GM08714 (cell line): ENCODE results near the gene SNAP47.

Experiments used
- H3K4me3 ChIP-seq: fragments of 200-500 bp; sonication (Bioruptor generic); 2 replicates; pipeline ENCODE4 v1.5.1; 2014; ENCODE audit warnings: mild to moderate bottlenecking, low read length, inconsistent platforms
- ZNF274 ChIP-seq: IDR thresholded peaks from 2 replicates; pipeline ENCODE4 v1.6.1; 2012; ENCODE audit warnings: mild to moderate bottlenecking, low read depth, low read length

SNAP47 gene

DNA sequence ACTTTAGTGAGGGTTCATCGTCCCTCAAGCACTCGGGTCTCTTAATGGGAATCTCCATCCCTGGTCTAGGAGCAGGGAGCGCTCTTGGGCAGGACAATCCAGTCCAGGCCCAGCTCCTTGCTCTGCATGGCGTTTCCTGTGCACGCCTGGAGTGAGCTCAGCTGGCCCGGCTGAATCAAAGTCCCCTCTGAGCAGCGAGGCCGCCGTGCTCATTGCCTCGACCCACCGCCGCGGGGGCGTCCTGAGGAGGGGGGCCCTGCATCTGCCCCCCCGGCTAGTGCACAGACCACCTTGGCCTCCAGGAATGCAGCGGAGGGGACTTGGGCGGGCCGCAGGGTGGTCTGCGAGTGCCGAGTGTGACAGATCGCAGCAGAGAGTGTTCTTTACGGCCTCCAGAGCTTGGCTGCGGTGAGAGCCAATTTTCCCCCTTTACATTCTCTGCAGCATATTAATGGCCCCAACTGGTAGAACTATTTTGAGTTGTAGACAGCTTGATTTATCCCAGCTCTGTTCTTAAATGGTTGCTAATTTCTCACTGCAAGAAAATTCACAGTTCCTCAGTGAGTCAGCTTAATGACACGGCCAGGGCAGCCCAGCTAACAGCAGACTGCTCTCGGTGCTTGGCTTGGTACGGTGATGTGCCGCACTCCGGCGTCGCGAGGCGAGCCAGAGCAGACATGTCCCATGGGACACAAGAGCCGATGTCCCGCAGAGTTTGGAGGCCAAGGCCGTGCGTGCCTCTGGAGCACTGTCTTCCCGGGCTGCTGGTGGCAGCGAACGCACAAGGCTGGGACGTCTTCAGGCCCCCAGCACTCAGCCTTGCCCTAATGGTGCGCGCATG is 39.8 kb downstream of the SNAP47 start:
- no peak for TF ChIP-seq ZNF274
- no peak overlapping the region for H3K4me3 ChIP-seq

GRCh38 chr1:227775841-227776240 is 40.6 kb downstream of the SNAP47 start:
- H3K4me3 ChIP-seq: no peak overlapping the region
- no peak for TF ChIP-seq ZNF274

- no peak overlapping the region for H3K4me3 ChIP-seq
- no peak for TF ChIP-seq ZNF274
Observed at GRCh38 chr1:227776331-227776771, 41.1 kb downstream of the SNAP47 start.

- H3K4me3 ChIP-seq: no peak overlapping the region
- no peak for TF ChIP-seq ZNF274
Observed at GRCh38 chr1:227777156-227777555, 41.9 kb downstream of the SNAP47 start.

GRCh38 chr1:227777646-227778045 is 42.4 kb downstream of the SNAP47 start:
- no peak for TF ChIP-seq ZNF274
- H3K4me3 ChIP-seq: no peak overlapping the region

DNA sequence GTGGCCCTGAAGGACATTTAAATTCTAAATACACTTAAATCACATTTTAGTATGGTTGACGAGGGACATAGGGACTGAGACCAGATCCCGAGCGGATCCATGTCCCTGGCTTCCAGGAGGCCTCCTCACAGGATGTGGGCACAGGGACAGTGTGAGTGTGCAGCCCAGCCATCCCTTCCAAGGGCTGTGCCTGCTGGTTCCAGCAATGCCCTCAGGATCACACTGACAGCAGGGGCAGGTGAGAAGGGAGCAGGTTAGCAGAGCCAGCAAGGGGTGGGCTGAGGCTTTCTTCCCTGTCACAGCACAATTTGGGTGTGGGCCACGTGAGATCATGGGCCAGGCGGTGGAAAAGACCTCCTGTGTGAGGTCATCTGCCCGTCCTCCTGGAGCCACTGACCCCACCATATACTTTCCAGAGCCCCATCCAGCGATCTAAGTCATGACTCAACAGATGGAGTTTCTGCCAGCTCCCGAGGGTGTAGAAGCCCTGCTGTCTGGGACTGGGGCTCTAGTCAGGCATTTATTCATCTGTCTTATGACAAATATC is 43.2 kb downstream of the SNAP47 start:
- no peak for TF ChIP-seq ZNF274
- no peak overlapping the region for H3K4me3 ChIP-seq

DNA sequence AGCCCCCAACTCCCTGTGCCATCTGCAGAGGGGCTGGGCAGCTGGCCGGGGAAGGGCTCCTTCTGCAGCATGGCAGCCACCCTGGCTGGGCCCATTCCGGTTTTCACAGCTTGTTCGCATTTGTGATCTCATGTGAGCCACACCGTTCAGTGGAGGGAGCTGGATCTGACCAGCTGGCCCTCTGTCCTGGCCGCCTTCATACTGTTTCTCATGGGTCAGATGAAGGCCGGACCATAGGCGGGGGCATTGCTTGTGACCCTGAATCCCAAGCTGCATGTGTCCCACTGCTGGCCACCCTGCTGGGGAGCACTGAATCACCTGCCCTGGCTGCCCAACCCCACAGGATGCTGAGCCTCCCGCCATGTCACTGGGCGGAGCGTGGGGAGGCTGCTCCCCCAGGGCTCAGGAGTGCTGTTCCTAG is 43.8 kb downstream of the SNAP47 start:
- no peak for TF ChIP-seq ZNF274

GRCh38 chr1:227779685-227780084 is 44.5 kb downstream of the SNAP47 start:
- no peak for TF ChIP-seq ZNF274
- H3K4me3 ChIP-seq: no peak overlapping the region

More for the DNA sequence above, 43.8 kb downstream of the SNAP47 start:
- H3K4me3 ChIP-seq: no peak overlapping the region

DNA sequence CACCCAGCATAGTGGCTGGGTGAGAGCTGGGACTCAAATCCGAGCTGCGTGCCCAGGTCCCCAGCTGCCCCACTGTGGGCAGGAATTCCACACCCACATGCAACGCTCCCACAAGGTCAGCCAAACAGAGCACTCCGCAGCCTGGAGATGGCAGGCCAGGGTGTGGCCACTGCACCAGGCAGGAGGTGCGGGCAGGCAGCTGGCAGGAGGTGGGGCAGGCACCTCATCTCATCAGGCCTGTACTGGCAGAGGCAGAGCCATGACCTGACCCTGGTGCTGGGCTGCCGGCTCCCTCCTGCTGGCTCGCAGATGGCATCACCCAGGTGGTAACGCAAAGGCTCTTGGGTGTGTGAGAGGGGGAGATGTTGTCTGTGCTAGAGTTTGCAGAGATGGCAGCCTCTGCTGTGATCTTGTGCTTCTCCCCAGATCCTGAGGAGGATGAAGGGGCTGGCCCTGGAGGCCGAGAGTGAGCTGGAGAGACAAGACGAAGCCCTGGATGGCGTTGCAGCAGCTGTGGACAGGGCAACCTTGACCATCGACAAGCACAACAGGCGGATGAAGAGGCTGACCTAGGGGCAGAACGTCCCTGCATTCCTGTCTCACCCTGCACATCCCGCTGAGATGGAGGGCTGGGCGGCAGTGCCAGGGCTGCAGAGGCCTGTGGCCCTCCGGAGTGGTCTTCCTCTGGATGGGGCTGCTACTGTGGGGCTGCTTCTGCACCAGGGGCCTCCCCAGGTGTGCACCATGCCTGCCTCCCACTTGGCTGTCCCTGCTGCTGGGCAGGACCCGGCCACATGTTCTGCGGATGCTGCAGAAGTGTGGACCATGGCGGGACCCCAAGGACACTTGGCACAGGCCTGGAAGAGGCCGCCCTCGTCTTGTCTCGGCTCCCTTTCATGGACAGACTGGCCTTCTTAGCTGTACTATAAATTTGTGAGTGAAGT is 45.1 kb downstream of the SNAP47 start:
- H3K4me3 ChIP-seq: no peak overlapping the region
- TF ChIP-seq ZNF274: no peak

DNA sequence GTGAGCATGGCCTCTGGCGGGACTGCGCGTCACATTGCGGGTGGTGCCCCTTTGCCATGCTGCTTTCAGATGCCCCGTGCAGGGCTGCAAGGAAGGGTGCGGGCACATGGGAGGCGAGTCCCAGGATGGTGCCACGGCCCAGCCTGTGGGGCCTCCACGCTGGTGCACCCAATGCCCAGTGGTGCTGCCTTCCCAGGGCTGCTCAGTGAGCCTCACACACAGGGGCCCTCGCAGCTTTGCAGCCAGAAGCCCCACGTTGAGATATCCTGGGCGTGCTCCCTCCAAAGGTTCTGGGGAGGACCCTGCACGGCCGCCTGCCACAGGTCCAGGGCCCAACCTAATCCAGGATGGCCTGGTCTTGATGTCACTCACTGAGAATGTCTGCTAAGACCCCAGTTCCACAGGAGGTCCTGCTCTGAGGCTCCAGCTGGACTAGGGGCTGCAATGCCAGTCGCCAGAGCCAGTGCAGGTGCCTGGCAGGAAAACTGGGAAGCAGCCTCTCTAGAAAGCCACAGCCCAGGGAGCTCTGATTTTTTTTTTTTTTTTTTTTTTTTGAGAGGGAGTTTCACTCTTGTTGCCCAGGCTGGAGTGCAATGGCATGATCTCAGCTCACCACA is 46.2 kb downstream of the SNAP47 start:
- TF ChIP-seq ZNF274: no peak
- H3K4me3 ChIP-seq: no peak overlapping the region

DNA sequence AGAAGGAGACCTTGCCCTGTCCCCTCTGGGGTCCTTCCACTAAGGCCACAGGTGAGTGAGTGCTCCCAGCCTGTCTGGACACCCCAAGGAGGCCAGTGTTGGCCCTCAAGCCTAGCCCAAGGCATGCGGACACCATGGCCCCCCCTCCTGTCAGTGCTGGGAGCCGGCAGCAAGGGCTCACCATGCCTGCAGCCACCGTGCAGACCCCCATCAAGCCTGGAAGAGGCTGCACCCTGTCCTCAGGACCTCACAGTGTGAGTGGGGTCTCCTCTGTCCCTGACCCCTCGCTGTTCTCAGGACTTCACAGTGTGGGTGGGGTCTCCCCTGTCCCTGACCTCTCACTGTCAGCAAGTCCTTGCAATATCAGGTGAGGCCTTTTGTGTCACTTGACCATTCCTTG is 47.0 kb downstream of the SNAP47 start:
- no peak for TF ChIP-seq ZNF274
- H3K4me3 ChIP-seq: no peak overlapping the region

- no peak for TF ChIP-seq ZNF274
- no peak overlapping the region for H3K4me3 ChIP-seq
Observed at GRCh38 chr1:227785094-227785804, 50.0 kb downstream of the SNAP47 start.
